ELR (cell line): Measurements from ENCODE around the gene UBASH3B.

Experiments used
- DNase-seq: peaks from one replicate; pipeline ENCODE4 v3.0.0-alpha.2; 2015; ENCODE audit warnings: low read depth

UBASH3B gene

DNA sequence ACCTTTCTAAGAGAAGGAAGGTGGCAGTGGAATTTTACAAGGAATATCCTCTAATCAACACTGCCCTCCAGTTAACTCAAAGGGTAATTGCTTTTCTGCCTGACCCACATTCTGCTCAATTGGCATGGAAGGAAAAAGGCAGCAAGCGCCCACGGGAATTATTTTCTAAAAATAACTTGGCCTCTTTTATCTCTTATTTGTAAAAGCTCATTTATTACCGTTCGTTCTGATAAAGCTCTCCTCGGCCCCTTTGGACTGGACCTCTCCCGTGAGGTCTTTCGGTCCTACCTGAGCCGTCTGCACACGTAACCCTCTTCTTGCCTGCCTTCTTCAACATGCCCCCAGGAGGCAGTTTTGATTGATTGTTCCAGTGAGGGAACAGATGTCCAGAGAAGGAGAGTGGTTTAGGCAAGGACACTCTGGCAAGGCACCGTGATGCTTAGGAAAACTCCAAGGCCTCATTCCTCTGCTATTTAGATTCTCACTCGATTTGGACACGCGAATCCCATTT, 129.6 kb downstream of the UBASH3B start:
- DNase-seq: no peak

DNA sequence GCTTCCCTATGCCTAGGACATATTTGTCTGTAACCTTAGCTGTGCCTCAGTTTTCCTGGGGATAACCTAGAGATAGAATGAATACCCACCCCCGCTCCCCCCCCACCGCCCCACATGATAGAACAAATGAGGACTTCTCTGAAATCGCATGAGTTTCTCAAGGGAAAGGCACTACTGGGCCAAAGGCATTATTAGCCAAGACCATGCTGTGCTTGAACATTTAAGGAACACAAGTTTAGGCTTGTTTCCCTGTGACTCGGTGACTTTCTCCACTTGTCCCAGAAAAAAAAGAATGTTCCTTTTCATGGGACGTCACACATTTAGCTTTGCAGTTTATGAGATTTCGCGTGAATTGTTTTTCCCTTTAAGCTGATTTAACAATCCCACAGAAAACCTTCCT, 131.4 kb downstream of the UBASH3B start:
- DNase-seq: no peak

DNA sequence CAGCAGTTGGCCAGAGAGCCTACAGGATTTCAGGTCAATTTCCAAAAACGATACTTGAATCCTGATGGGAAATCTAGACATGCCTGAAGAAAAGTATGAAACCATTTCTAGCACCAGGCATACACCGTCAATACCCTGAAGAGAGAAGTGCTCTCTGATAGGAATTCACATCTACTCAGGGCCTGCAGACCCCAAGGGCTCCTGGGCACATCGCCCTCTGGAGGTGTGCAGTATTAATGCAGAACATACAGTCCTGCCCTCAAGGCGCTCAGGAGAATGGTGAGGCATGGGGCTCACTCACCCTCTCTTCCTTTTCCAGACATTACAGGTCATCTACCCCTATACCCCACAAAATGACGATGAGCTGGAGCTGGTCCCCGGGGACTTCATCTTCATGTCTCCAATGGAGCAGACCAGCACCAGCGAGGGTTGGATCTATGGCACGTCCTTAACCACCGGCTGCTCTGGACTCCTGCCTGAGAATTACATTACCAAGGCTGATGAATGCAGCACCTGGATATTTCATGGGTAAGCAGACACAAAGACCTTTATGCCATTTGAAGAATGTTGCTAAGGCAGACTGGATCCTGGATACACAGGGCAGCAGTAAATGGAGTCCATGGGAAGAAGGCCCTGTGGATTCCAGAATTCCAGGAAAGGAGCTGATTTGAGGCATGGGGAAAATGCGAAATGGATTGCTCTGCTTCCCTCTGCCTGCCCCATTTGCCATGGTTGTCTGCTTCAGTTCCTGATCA, 133.4 kb downstream of the UBASH3B start:
- no peak for DNase-seq

DNA sequence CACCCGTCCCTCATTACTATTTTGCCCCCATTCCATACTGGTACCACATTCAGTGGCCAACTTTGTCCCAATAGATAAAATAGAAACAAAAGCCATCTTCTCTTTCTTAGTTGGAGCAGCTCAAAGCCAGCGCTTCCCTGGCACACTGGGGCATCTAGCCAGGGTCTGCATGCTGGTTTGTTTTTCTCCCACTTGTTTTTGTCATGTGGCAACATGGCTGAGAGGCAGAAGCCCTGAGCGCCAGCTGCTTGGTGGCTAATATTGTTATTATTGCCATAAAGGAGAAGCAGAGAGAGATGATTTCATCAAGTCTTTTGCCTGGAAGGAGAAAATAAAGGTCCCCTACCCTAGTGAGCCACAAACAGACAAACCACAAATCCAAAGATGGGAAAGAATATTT, 134.4 kb downstream of the UBASH3B start:
- DNase-seq: no peak

DNA sequence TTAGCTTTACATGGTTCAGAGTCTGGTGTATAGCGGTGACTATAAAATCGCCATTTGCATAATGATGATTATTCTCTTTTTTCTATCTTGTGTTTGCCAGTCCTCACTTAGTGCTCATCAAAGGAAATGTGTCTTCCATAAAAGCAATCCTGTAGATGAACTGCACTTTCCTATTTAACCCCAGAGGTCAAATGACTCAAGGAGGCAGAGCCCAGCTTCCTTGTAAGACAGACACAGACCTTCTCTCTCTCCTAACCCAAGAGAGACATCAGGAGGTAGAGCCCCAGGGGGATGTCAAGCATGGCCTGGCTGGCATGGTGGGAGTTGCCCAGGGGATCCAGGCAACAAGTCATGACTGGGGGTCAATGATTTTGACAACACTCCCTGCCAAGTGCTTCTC, 135.9 kb downstream of the UBASH3B start:
- peak; percentile 75 for DNase-seq

DNA sequence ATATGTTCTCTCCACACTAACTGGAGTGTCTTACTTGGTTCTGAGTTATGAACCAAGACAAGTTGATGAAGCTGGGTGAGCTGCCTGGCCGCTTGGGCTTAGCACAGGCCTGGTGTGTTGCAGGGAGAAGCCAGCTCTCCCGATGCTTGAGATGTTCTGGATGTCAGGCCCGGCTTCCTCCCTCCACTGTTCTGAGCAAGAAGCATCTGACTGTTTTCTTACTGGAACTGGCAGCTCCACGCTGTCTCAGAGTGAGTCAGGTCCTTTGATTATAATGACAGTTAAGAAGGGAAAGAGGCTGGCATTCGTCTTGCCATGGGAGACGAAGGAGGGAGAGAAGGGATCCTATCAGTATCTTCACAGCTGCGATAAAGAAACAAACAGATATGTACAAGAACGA, 136.3 kb downstream of the UBASH3B start:
- DNase-seq: peak; percentile 85

DNA sequence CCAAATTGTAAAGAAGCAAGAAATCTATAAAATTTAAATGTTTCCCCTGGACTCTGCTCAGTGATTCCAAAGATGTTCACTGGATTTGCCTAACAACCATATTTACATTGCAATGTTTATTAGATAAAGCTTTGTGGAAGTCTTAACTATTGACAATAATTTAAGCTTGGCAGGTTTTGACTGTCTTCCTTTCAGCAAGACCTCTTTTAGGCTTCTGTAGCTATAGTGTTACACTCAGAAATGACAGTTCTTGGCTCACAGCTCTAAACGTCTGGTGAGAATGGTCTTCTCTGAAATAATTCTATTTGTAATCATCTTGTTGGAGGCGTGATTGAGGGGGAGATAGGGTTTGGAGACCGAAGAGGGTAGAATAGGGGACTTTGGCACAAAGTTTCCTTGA, 138.0 kb downstream of the UBASH3B start:
- no peak for DNase-seq

DNA sequence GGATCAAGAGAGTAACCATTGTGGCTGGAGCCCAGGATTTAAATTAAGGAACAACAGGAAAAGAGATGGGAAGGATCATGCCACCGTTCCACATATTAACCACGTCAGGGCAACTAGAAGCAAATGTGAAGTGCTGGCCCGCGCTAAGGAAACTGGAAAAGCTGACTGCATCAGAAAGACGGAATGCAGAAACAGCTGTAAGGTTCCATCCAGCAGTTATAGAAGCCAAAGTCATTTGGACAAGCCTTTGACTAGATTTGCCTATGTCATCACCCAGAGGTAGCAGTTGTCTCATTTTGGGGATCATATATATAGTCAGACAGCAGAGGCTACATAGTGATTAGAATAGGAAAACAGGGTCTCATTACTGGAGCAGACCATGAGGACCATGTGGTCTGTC, 139.8 kb downstream of the UBASH3B start:
- no peak for DNase-seq

DNA sequence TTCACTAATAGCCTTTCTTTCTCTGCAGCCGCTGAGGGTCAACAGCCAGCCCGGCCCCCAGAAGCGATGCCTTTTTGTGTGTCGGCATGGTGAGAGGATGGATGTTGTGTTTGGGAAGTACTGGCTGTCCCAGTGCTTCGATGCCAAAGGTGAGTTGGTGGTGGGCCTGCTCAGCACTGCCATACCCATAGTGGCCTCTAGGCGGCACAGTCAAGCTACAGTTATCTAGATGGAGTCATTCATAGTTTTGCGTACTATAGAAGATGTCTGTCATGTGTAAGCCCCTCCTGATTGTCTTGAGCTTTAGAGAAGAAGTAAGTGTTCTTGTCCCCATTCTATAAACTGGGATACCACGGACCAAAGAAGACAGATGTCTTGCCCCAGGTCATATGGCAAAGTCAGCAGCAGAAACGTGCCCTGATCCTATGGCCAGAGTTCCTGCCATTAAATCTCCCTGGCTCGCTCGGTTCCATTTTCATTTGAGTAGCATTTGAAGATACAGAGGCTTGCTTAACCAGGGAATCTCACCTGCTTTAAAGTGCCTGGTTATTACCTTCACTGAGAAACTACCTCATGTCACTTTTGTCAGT, 140.7 kb downstream of the UBASH3B start:
- DNase-seq: peak; percentile 63

DNA sequence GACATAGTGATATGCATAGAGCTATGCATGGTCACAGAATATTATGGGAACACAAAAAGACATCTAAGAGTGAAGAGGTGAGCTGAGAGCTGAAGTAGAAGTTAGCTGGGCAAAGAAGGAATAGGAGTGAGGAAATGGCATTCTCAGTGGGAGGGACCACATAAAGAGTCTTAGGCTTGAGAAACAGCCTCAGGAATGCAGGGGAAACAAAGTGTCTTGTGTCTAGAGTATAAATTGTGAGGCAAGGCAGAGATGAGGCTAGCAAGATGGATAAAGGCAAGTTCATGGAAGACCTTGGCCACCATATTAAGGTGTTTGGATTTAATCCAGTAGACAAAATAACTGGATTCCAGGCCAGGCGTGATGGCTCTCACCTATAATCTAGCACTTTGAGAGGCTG, 142.1 kb downstream of the UBASH3B start:
- no peak for DNase-seq

DNA sequence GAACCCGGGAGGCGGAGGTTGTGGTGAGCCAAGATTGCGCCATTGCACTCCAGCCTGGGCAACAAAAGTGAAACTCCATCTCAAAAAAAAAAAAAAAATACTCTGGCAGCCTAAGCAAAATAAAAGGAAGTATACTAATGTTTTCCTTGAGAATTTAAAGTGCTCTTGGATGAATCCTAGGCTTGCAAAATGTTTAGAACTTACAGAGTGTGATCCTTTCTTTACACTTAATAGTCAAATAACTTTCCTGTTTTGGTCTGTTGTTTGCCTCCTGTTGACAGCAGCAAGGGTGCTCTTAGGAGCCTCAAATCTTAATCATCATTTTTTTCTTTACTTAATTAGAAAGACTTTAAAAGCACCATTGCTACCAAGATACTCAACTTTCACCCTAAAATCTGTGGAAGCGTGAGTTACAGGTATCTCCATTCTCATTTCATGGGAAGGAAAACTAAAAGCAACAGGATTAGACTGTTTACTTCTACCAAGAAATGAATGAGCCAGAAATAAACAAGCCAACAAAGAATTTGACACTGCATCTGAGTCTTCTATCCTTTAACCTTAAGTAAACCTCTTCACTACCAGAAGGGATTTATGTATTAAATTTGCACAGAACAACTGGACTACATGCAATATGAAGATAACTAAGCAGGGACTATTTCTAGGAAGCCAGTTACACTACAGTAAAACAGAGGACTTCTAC, 144.0 kb downstream of the UBASH3B start:
- DNase-seq: no peak

DNA sequence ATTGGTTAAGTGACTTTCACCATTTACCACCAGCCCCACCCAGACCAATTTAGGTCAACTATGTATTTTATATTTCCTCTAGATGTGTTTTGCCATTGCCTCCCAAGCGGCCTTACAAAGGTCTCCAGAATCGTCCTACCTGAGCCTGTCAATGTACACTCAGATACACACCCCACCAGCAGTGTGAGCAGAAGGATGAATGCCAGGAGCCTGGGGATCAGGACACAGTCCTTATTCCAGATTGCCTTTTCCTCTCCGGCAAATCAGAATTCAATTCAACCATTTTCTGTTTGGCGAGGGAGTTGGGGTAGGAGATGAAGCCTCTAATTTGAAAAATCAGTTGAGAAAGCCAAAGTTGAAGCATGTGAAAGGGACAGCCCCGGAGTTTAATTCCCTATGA, 147.4 kb downstream of the UBASH3B start:
- no peak for DNase-seq

DNA sequence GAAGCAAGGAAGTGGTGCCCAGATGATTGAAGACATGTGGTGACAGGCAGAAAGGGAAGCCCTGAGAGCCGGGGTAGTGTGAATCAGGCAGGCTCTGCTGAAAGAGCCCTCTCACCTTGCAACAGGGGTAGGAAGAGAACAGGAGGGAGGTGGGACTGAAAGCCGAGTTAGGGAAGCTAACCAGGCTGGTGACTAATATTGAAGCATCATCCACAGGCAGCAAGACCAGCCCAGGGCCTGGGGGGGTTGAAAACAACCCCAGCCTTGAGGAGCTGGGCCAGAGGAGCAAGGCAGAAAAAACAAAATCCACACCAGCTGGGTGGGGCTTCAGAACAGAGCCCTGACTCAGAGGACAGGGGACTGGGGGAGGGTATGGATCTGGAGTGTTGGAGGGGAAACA, 147.8 kb downstream of the UBASH3B start:
- peak; percentile 89 for DNase-seq

DNA sequence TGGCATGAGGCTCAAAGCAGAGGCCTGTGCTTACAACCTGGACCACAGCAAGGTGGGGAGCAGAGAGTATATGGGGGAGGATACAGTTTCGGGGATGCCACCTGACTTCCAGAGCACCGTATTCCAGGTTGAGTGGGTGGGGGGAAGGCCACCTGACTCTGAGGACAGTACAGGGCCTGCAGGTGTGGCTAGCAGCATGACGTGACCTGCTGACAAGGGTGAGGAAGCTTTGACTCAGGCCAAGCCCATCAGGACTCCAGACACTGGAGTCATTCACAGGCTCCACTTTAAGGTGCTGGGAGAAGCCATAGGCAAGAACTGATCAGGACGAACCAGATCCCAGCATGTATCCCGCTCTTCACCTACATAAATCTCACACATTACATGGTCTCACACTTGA, 148.2 kb downstream of the UBASH3B start:
- peak; percentile 44 for DNase-seq

DNA sequence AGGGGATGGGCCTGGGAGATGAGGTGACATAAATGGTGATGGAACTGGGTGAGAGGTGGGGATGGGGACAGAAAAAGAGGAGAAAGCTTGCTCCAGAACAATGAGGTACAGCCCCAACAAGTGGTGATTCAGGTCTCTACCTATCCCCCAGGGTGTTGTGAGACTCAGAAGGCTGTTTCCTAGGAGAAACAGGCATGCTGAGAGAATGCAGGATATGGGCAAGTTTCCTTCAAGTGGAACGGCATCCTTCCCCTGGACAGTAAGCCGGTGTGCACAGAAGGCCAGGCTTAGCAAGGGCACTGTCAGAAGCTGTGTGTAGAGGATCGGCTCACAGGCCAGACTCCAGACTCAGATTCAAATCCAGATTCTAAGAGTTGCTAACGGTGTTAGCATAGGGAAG, 148.6 kb downstream of the UBASH3B start:
- peak; percentile 72 for DNase-seq

DNA sequence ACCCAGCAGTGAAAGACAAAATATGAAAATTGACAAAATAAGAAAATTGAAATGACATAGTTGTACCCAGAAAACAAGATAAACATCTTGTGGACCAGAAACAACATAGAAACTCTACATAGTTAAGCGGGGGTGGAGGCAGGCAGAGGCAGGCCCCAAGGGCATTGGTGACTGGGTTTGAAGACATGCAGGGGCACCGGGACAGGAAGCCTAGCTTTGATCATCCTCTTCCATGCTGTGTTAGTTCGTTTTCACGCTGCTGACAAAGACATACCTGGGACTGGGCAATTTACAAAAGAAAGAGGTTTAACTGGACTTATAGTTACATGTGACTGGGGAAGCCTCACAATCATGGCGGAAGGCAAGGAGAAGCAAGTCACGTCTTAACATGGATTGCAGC, 149.3 kb downstream of the UBASH3B start:
- DNase-seq: peak; percentile 73

DNA sequence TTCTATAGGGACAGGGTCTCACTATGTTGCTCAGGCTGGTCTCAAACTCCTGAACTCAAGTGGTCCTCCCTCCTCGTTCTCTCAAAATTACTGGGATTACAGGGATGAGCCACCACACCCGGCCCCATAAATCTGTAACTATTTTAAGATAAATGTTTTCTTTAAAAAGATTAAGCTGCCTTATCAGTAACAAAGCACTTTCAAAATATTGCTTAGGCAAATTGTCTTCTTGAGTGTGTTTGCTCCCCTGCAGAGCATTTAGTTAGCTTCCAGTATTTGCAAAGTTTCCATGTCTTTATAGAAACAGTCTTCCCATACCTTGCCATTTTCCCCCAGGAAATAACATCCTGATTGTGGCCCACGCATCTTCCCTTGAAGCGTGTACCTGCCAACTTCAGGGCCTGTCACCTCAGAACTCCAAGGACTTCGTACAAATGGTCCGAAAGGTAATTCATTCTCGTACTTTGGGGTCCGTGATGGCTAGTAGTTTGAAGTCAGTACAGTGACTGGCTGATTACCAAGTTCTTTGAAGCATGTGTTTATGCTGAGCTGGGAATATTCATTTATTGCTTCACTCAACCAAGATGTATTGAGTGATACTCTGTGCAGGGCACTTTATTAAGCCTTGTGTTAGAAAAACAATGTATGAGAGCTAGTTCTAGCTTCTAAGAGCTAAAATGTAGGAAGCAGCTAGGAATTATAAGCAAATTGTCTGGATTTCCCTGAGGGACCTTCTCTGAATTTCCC, 152.4 kb downstream of the UBASH3B start:
- DNase-seq: peak; percentile 13

DNA sequence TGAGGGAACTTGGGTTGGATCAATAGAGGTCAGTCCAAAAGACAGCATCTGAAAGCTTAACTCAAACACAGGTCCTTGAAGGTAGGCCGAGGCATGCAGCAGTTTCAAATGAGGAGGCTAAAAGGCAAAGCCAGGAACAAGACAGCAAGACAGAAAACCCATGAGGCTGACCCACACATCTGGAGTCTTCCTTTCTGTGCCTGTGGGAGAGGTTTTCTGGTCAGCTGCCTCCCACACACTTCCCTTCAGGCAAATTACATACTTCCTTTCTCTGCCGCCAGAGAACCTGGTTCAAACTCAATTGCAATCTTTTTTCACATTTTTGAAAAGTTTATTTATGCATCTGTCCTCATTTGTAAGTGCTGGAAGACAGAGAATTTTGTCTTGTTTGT, 153.0 kb downstream of the UBASH3B start:
- DNase-seq: peak; percentile 63

DNA sequence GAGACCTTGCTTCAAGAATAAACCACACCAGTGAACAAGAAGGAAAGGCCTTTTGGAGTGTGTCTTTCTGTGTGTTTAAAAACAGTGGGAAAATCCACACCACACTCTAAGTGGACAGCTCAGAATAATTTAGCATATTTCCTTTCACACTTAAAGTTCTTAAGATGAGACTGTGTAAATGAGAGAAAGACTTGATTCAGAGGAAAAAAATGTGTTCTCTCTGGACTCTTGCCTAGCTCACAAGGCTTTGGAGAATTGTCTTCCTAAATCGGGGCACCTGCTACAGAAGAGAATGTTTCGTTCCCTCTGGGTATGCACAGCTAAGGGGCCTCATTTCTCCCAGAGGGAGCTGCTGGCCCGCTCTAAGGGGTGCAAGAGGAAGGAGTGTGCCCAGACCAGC, 154.3 kb downstream of the UBASH3B start:
- no peak for DNase-seq

DNA sequence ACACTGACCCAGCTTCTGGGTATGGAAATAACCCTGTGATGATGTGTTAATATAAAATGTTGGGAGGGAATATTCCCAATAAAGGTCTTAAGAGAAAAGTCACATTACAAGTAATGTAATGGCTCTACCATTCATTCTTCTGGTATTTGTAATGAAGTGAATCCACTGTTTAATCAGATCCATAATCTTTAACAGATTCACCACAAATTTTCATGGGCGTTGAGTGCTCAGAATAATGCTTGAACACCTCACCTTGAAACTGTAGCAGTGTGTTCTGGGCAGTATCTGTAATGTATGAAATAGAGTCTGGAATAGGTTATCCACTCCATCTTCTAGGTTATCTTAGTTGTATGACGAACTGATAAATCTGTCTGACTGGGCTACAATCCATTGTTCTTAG, 156.2 kb downstream of the UBASH3B start:
- peak; percentile 15 for DNase-seq

DNA sequence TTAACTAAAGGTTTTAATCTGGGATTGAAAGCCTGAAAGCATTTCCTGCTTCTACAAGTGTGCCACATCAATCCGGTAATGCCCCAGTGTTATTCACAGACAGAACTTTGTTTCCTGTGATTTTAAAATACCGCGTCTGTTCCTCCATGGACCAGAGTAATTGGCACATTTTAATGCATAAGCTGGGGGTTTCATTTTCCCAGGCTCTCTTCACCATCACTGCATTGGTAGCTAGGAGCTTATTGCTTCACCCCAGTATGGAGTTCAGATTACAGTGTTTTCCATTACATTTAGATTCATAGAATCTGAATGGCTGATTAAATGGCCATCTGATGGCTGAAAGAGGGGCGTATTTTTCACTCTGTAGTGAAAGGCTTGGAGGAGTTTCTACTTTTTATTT, 157.1 kb downstream of the UBASH3B start:
- no peak for DNase-seq

DNA sequence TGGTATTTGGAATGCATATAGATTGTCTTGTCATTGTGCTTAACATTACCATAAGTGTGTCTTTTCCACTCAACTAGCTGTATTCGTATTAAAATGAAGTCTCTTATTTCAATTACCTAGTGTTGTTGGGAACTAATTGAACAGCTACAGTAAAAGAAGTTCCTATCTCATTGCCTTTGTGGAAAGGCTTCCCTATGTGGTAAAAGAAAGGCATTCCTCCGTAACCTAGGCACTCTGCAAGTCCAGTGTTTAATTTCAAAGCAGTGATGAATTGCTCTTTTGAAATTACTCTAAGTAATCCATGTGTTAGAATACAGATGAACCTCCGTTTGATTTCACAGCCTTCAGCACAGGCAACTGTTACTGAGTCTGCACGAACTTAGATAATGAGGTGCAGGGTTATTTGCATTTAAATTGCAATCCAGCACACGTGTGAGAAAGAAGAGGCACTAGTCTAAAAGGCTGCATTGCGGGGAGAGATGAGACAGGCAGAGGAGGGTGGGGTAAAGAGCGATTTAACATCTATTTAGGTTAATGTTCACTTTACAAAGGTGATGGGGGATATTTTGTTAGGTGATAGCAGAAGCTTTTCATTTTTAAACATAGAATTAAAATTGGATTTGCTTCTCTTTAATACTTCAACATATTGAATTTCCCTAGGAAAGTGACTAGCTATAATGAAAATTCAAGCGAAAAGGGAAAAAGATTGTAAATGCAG, 157.8 kb downstream of the UBASH3B start:
- no peak for DNase-seq
